GM19467 (cell line): ENCODE data around the gene LAMB1.

Experiments used
- ATAC-seq: cut with Tn5 transposase; IDR thresholded peaks from one replicate; pipeline ENCODE4 v1.9.1; 2021; ENCODE audit warnings: mild to moderate bottlenecking, moderate library complexity; ENCODE audit not compliant: unreplicated experiment

Gene LAMB1

GRCh38 chr7:107884066-107884818 lies 118.7 kb downstream of the LAMB1 start:
- ATAC-seq = no peak

- no peak for ATAC-seq
Observed at GRCh38 chr7:107882766-107883165, 120.2 kb downstream of the LAMB1 start.

- no peak for ATAC-seq
Observed at GRCh38 chr7:107879400-107880035, 123.4 kb downstream of the LAMB1 start.

GRCh38 chr7:107878636-107879035 lies 124.3 kb downstream of the LAMB1 start:
- ATAC-seq = no peak

GRCh38 chr7:107877731-107878382 lies 125.1 kb downstream of the LAMB1 start:
- no peak for ATAC-seq

GRCh38 chr7:107876916-107877315 lies 126.0 kb downstream of the LAMB1 start:
- no peak for ATAC-seq

GRCh38 chr7:107874605-107875446 lies 128.1 kb downstream of the LAMB1 start:
- peak; percentile 68 for ATAC-seq

- ATAC-seq = no peak
Observed at GRCh38 chr7:107874111-107874510, 128.8 kb downstream of the LAMB1 start.
